GM12878 (cell line): Measurements from ENCODE around the gene MGLL. TPM values are rescaled to one million over a fixed set of nuclear protein-coding genes. Genes with fewer than 3 reads are reported as not detected.
A peak's percentile ranks its signal among the peaks of the same experiment; 100 is the strongest.

Experiments used
- ASH2L ChIP-seq: fragments of 300-600, 200-600 bp; sonication (generic); IDR thresholded peaks from 2 replicates; pipeline ENCODE4 v1.6.1; 2017; ENCODE audit warnings: low read depth, mild to moderate bottlenecking, borderline replicate concordance
- BCL11A ChIP-seq: IDR thresholded peaks from 2 replicates; pipeline ENCODE4 v1.6.1; 2011; ENCODE audit warnings: low read depth, low read length
- BMI1 ChIP-seq: fragments of 450-650 bp; IDR thresholded peaks from 2 replicates; pipeline ENCODE4 v1.6.1; 2016; ENCODE audit warnings: mild to moderate bottlenecking, moderate library complexity, borderline replicate concordance
- CBFB ChIP-seq: IDR thresholded peaks from 2 replicates; pipeline ENCODE4 v1.6.1; 2016; ENCODE audit warnings: antibody characterized with exemption, low read depth
- CBX3 ChIP-seq: fragments of 200-600 bp; sonication (generic); IDR thresholded peaks from 2 replicates; pipeline ENCODE4 v1.6.1; 2016; ENCODE audit warnings: low read depth, borderline replicate concordance
- CEBPB ChIP-seq, 2 experiments: fragments of 150-350 bp in 1 of 2; IDR thresholded peaks; 2 replicates each; pipeline ENCODE4 v1.6.1; 2012 to 2014; ENCODE audit warnings: low read depth in 2 of 2, low read length in 2 of 2, borderline replicate concordance in 1 of 2, inconsistent platforms in 1 of 2
- JUND ChIP-seq: IDR thresholded peaks from 2 replicates; pipeline ENCODE4 v1.6.1; 2012; ENCODE audit warnings: low read depth, mild to moderate bottlenecking, low read length, improper control_type of control experiment, moderate library complexity
- KAT2A ChIP-seq: conservative IDR thresholded peaks from 2 replicates; pipeline ENCODE4 v1.6.1; 2011; ENCODE audit warnings: low read depth, low read length; ENCODE audit not compliant: control insufficient read depth
- KLF5 ChIP-seq: fragments of 450-650 bp; IDR thresholded peaks from 2 replicates; pipeline ENCODE4 v1.6.1; 2014; ENCODE audit warnings: mild to moderate bottlenecking; ENCODE audit not compliant: partially characterized antibody
- MEF2B ChIP-seq: fragments of 450-650 bp; IDR thresholded peaks from 2 replicates; pipeline ENCODE4 v1.6.1; 2018; ENCODE audit warnings: mild to moderate bottlenecking, moderate library complexity; ENCODE audit not compliant: partially characterized antibody, poor library complexity, severe bottlenecking
- NR2F1 ChIP-seq: fragments of 450-650 bp; conservative IDR thresholded peaks from 2 replicates; pipeline ENCODE4 v1.6.1; 2017; ENCODE audit warnings: mild to moderate bottlenecking
- POLR2AphosphoS2 ChIP-seq: IDR thresholded peaks from 2 replicates; pipeline ENCODE4 v1.6.1; 2011; ENCODE audit warnings: low read depth, mild to moderate bottlenecking, low read length, improper control_type of control experiment, moderate library complexity
- RB1 ChIP-seq: fragments of 450-650 bp; formaldehyde crosslinking; IDR thresholded peaks from 2 replicates; pipeline ENCODE4 v1.6.1; 2017; ENCODE audit warnings: mild to moderate bottlenecking, borderline replicate concordance
- SMAD5 ChIP-seq: IDR thresholded peaks from 2 replicates; pipeline ENCODE4 v1.6.1; 2016; ENCODE audit warnings: antibody characterized with exemption, low read depth
- SMC3 ChIP-seq: IDR thresholded peaks from 2 replicates; pipeline ENCODE4 v1.6.1; 2011; ENCODE audit warnings: low read length, improper control_type of control experiment, borderline replicate concordance
- SUPT20H ChIP-seq: IDR thresholded peaks from 2 replicates; pipeline ENCODE4 v1.6.1; 2011; ENCODE audit warnings: low read depth, mild to moderate bottlenecking, low read length, moderate library complexity, borderline replicate concordance; ENCODE audit not compliant: control insufficient read depth
- TAF1 ChIP-seq: IDR thresholded peaks from 2 replicates; pipeline ENCODE4 v1.6.1; 2011; ENCODE audit warnings: mild to moderate bottlenecking, low read depth, low read length, borderline replicate concordance
- YY1 ChIP-seq: IDR thresholded peaks from 2 replicates; pipeline ENCODE4 v1.6.1; 2011; ENCODE audit warnings: low read depth, mild to moderate bottlenecking, low read length
- polyA plus RNA-seq, 11 experiments: library from polyadenylated mRNA; depleted of rRNA in 4 of 11; unstranded in 6 of 11; stranded (reverse) in 5 of 11; fragments of >200 nt; fragmentation: Nextera tagmentation in 4 of 11; fragmentation: Illumina TruSeq in 1 of 11; extraction: Ambion mirVana in 4 of 11; extraction: Trizol in 1 of 11; gene quantifications; 1 replicate in 1 of 11; 2 replicates in 10 of 11; pipeline versions ENCODE4 v1.2.1 to v1.2.3, GENCODE V29; 2011 to 2016; ENCODE audit warnings: inconsistent platforms in 2 of 11, missing spikeins in 2 of 11, low read depth in 1 of 11
- total RNA-seq, 4 experiments: library from RNA; depleted of rRNA in 3 of 4; stranded (reverse); fragments of >200 nt in 3 of 4; fragmentation: Illumina TruSeq in 1 of 4; extraction: Trizol in 1 of 4; gene quantifications; 2 replicates each; pipeline versions ENCODE4 v1.2.1 to v1.2.3, GENCODE V29; 2013 to 2021
- TF ChIP-seq, protein P1 (sequence below): fragments of 450-650 bp; IDR thresholded peaks from 2 replicates; pipeline ENCODE4 v1.6.1; 2018; ENCODE audit warnings: borderline replicate concordance, mild to moderate bottlenecking; ENCODE audit not compliant: partially characterized antibody
- TF ChIP-seq, protein P2 (sequence below): fragments of 450-650 bp; IDR thresholded peaks from 2 replicates; pipeline ENCODE4 v1.6.1; 2017; ENCODE audit warnings: antibody characterized with exemption, mild to moderate bottlenecking, moderate library complexity
- TF ChIP-seq, protein P3 (sequence below): IDR thresholded peaks from 2 replicates; pipeline ENCODE4 v1.6.1; 2011; ENCODE audit warnings: mild to moderate bottlenecking, low read depth, low read length, moderate library complexity; ENCODE audit not compliant: insufficient replicate concordance
- TF ChIP-seq, protein P4 (sequence below): IDR thresholded peaks from 2 replicates; pipeline ENCODE4 v1.6.1; 2012; ENCODE audit warnings: low read depth, low read length, improper control_type of control experiment

Gene MGLL
- total and polyA plus RNA-seq, 10 of the 15 experiments (the other 5 are each of a cell fraction or from before 2014, with no cell fraction given): 44.9 to 177 (median 72.9) TPM

DNA sequence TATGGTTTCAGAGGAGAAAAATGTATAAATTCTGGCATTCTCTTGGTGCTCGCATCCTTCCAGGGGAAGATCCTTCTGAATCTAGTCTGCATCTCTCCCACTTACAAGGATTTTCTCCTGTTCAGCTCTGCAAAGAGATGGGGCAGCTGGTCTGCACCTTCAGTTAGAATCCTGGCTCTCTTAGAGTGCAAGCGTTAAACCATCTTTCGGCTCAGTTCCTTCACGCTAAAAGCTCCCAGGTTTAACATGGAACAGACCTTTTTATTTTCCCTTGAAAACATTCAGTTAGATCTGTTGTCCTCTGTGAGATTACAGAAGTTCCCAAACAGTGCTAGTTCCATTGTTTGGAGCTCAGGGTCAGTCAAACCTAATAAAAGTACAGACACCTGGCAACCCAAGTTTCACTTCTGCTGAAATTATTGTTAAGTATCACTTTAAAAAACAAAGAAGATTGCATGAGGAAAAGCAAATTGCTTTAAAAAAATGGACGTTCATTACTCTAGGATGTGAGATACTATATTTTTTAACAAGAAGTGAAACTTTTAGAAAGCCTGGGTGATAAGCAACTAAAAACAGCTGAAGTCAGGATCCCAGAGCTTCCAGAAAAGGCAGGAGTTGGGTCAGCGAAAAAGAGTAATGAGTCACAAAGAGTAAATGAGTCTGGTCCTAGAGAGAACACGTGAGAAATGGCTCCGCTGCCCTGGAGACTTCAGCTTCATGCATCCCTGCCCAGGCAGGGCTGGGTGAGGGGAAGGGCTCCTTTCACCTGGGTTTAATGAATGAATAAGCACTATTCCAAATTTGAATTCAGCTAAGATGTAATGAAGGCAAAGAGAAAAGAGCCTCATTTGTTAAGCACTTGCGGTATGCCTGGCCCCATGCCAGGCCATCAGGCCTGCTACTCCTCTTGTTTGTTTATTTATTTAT lies 86.3 kb downstream of the MGLL start (continued):
- TF ChIP-seq, protein P1, sequence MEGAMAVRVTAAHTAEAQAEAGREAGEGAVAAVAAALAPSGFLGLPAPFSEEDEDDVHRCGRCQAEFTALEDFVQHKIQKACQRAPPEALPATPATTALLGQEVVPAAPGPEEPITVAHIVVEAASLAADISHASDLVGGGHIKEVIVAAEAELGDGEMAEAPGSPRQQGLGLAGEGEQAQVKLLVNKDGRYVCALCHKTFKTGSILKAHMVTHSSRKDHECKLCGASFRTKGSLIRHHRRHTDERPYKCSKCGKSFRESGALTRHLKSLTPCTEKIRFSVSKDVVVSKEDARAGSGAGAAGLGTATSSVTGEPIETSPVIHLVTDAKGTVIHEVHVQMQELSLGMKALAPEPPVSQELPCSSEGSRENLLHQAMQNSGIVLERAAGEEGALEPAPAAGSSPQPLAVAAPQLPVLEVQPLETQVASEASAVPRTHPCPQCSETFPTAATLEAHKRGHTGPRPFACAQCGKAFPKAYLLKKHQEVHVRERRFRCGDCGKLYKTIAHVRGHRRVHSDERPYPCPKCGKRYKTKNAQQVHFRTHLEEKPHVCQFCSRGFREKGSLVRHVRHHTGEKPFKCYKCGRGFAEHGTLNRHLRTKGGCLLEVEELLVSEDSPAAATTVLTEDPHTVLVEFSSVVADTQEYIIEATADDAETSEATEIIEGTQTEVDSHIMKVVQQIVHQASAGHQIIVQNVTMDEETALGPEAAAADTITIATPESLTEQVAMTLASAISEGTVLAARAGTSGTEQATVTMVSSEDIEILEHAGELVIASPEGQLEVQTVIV: no peak
- TF ChIP-seq, protein P2, sequence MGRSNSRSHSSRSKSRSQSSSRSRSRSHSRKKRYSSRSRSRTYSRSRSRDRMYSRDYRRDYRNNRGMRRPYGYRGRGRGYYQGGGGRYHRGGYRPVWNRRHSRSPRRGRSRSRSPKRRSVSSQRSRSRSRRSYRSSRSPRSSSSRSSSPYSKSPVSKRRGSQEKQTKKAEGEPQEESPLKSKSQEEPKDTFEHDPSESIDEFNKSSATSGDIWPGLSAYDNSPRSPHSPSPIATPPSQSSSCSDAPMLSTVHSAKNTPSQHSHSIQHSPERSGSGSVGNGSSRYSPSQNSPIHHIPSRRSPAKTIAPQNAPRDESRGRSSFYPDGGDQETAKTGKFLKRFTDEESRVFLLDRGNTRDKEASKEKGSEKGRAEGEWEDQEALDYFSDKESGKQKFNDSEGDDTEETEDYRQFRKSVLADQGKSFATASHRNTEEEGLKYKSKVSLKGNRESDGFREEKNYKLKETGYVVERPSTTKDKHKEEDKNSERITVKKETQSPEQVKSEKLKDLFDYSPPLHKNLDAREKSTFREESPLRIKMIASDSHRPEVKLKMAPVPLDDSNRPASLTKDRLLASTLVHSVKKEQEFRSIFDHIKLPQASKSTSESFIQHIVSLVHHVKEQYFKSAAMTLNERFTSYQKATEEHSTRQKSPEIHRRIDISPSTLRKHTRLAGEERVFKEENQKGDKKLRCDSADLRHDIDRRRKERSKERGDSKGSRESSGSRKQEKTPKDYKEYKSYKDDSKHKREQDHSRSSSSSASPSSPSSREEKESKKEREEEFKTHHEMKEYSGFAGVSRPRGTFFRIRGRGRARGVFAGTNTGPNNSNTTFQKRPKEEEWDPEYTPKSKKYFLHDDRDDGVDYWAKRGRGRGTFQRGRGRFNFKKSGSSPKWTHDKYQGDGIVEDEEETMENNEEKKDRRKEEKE: no peak
- TF ChIP-seq KLF5: no peak
- peak; percentile 72 for TF ChIP-seq YY1
- TF ChIP-seq BCL11A: no peak
- no peak for TF ChIP-seq POLR2AphosphoS2
- no peak for TF ChIP-seq SMAD5
- no peak for TF ChIP-seq SUPT20H
- TF ChIP-seq TAF1: no peak
- no peak for TF ChIP-seq CEBPB (IDR thresholded peaks at IDR 0.05; ENCODE audit: borderline replicate concordance in 1 of 2, low read depth in 2 of 2, low read length in 2 of 2)
- TF ChIP-seq RB1: no peak
- TF ChIP-seq ASH2L: no peak
- TF ChIP-seq SMC3: no peak
- TF ChIP-seq, protein P3, sequence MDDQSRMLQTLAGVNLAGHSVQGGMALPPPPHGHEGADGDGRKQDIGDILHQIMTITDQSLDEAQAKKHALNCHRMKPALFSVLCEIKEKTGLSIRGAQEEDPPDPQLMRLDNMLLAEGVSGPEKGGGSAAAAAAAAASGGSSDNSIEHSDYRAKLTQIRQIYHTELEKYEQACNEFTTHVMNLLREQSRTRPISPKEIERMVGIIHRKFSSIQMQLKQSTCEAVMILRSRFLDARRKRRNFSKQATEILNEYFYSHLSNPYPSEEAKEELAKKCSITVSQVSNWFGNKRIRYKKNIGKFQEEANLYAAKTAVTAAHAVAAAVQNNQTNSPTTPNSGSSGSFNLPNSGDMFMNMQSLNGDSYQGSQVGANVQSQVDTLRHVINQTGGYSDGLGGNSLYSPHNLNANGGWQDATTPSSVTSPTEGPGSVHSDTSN: no peak
- TF ChIP-seq, protein P4, sequence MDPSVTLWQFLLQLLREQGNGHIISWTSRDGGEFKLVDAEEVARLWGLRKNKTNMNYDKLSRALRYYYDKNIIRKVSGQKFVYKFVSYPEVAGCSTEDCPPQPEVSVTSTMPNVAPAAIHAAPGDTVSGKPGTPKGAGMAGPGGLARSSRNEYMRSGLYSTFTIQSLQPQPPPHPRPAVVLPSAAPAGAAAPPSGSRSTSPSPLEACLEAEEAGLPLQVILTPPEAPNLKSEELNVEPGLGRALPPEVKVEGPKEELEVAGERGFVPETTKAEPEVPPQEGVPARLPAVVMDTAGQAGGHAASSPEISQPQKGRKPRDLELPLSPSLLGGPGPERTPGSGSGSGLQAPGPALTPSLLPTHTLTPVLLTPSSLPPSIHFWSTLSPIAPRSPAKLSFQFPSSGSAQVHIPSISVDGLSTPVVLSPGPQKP: no peak
- peak; percentile 44; the same call in 1 of the 2 replicates for TF ChIP-seq BMI1
- TF ChIP-seq NR2F1: no peak
- no peak for TF ChIP-seq JUND
- TF ChIP-seq CBX3: no peak
- peak; percentile 25 for TF ChIP-seq MEF2B
- no peak for TF ChIP-seq KAT2A
- TF ChIP-seq CBFB: no peak
